Stomach (tissue), 9 donors: ENCODE measurements around the gene SPEN. TPM values are rescaled to one million over a fixed set of nuclear protein-coding genes. Genes with fewer than 3 reads are reported as not detected.

Experiments
- DNase-seq, 2 donors: peaks; one replicate each; pipeline versions ENCODE4 v3.0.0 to v3.0.0-alpha.2; 2013 to 2019
- H3K27ac ChIP-seq, 5 donors: fragments of 200-600 bp in 4 of 5; sonication (generic) in 4 of 5; one replicate each; pipeline ENCODE4 v1.5.1; 2013 to 2019; ENCODE audit warnings: mild to moderate bottlenecking in 1 of 5, moderate library complexity in 1 of 5
- H3K27me3 ChIP-seq, 3 donors: fragments of 200-600 bp; sonication (generic); one replicate each; pipeline ENCODE4 v1.5.1; 2017 to 2019; ENCODE audit warnings: mixed run types in 1 of 3
- H3K36me3 ChIP-seq, 4 donors: fragments of 200-600 bp; sonication (generic); 1 replicate in 3 of 4; 2 replicates in 1 of 4; pipeline ENCODE4 v1.5.1; 2016 to 2019
- H3K4me1 ChIP-seq, 4 donors: fragments of 200-600 bp; sonication (generic); one replicate each; pipeline ENCODE4 v1.5.1; 2016 to 2019
- H3K4me3 ChIP-seq, 4 donors: fragments of 200-600 bp; sonication (generic) in 3 of 4; one replicate each; pipeline ENCODE4 v1.5.1; 2016 to 2019; ENCODE audit warnings: mild to moderate bottlenecking in 1 of 4
- H3K9me3 ChIP-seq, 4 donors: fragments of 200-600 bp; sonication (generic); one replicate each; pipeline ENCODE4 v1.5.1; 2016 to 2019
- CTCF ChIP-seq, 7 experiments: fragments of 450-650 bp in 4 of 7; fragments of 200-600 bp in 3 of 7; sonication (generic) in 3 of 7; IDR thresholded peaks; one replicate each; pipeline ENCODE4 v1.5.1; 2016 to 2019; ENCODE audit warnings: antibody characterized with exemption in 7 of 7, control low read depth in 2 of 7, mild to moderate bottlenecking in 1 of 7
- EP300 ChIP-seq: sonication (generic); formaldehyde crosslinking; IDR thresholded peaks from one replicate; pipeline ENCODE4 v1.6.1; 2017; ENCODE audit warnings: antibody characterized with exemption
- POLR2A ChIP-seq, 4 donors: fragments of 450-650 bp; IDR thresholded peaks; one replicate each; pipeline ENCODE4 v1.6.1; 2016; ENCODE audit warnings: antibody characterized with exemption in 4 of 4, control low read depth in 2 of 4, mild to moderate bottlenecking in 1 of 4, moderate library complexity in 1 of 4
- POLR2AphosphoS5 ChIP-seq, 3 donors: sonication (generic); formaldehyde crosslinking; IDR thresholded peaks; one replicate each; pipeline ENCODE4 v1.6.1; 2016; ENCODE audit warnings: antibody characterized with exemption in 3 of 3
- WGBS, 5 donors: extraction: QIAGEN DNeasy Blood & Tissue Kit in 3 of 5; methylation state at CpG; one replicate each; pipeline versions ENCODE4 v1.1.5 to v1.1.7; 2013 to 2018; 5-methylcytosine and 5-hydroxymethylcytosine counted together
- intact Hi-C: fragments of 100-400 bp; cut with DNase I; formaldehyde crosslinking; loops from one replicate; pipeline ENCODE4 v1.15.1; 2023; ENCODE audit warnings: low total_unique reads
- polyA plus RNA-seq, 3 donors: library from polyadenylated mRNA; stranded (reverse); fragments of 200-250 nt; gene quantifications; one replicate each; pipeline ENCODE4 v1.2.3, GENCODE V29; 2013
- total RNA-seq, 5 donors: library from RNA; depleted of rRNA; stranded (reverse); fragments of >200 nt; gene quantifications; one replicate each; pipeline versions ENCODE4 v1.1.0 to v1.2.3, GENCODE V29; 2014 to 2016
- donor health status: healthy with polysubstance abuse.
- donor health status: Bipolar disorder and iron deficiency.
- donor health status: healthy.

SPEN gene
- total and polyA plus RNA-seq, 8 donors = 5.6 to 114 (median 28.8) TPM

- Histone ChIP-seq H3K27me3 (no peaks in the 10 kb centered on the region), H3K4me3 (peak overlapping the region in 1 of 4 donors; percentile 15), H3K4me1 (peaks cover 0 to 25% (median 7%) of the 10 kb centered on the region in 4 donors), H3K27ac (peak overlapping the region in 2 of 5 donors; percentile 1 to 33), H3K9me3 (no peaks in the 10 kb centered on the region), H3K36me3 (peaks cover 33 to 97% (median 94%) of the 10 kb centered on the region in 4 donors)
- TF ChIP-seq POLR2A (IDR thresholded peaks at IDR 0.05) (no peak), POLR2AphosphoS5 (IDR thresholded peaks at IDR 0.05) (no peak), EP300 (no peak), CTCF (IDR thresholded peaks at IDR 0.05) (no peak)
- intact Hi-C loops = no loop called here
- DNase-seq = no peak
- 55 to 76% (median 69%) methylated on average over 4 of the region's 4 CpGs for WGBS, 5 donors
These were observed 68.5 kb downstream of the SPEN start for GRCh38 chr1:15915991-15916390.

GRCh38 chr1:15916417-15916816 is 68.9 kb downstream of the SPEN start:
- TF ChIP-seq CTCF (IDR thresholded peaks at IDR 0.05) (no peak), POLR2A (IDR thresholded peaks at IDR 0.05) (no peak), POLR2AphosphoS5 (IDR thresholded peaks at IDR 0.05) (no peak), EP300 (no peak)
- H3K27me3 ChIP-seq = no peaks in the 10 kb centered on the region
- no peaks in the 10 kb centered on the region for H3K9me3 ChIP-seq
- H3K4me1 ChIP-seq = peaks cover 0 to 25% (median 7%) of the 10 kb centered on the region in 4 donors
- no peak overlapping the region for H3K4me3 ChIP-seq
- H3K27ac ChIP-seq = peak overlapping the region in 2 of 5 donors; percentile 1 to 33
- no peak for DNase-seq
- H3K36me3 ChIP-seq = peaks cover 34 to 97% (median 94%) of the 10 kb centered on the region in 4 donors
- intact Hi-C loops = no loop called here
- WGBS, 5 donors = 75 to 83% (median 79%) methylated on average over 4 of the region's 4 CpGs

GRCh38 chr1:15916916-15917315 is 69.4 kb downstream of the SPEN start:
- peaks cover 0 to 25% (median 5%) of the 10 kb centered on the region in 4 donors for H3K4me1 ChIP-seq
- no peak for TF ChIP-seq POLR2AphosphoS5 (IDR thresholded peaks at IDR 0.05)
- TF ChIP-seq CTCF (IDR thresholded peaks at IDR 0.05) = no peak
- no peak for TF ChIP-seq POLR2A (IDR thresholded peaks at IDR 0.05)
- TF ChIP-seq EP300 = no peak
- H3K4me3 ChIP-seq = no peak overlapping the region
- no peaks in the 10 kb centered on the region for H3K27me3 ChIP-seq
- 64 to 89% (median 84%) methylated on average over 7 of the region's 7 CpGs for WGBS, 5 donors
- H3K27ac ChIP-seq = peak overlapping the region in 1 of 5 donors; percentile 1
- H3K36me3 ChIP-seq = peaks cover 33 to 97% (median 94%) of the 10 kb centered on the region in 4 donors
- no peaks in the 10 kb centered on the region for H3K9me3 ChIP-seq
- DNase-seq = no peak
- intact Hi-C loops = no loop called here

- TF ChIP-seq POLR2AphosphoS5 (IDR thresholded peaks at IDR 0.05) = no peak
- no peak for TF ChIP-seq EP300
- no peak for TF ChIP-seq CTCF (IDR thresholded peaks at IDR 0.05)
- no peak for TF ChIP-seq POLR2A (IDR thresholded peaks at IDR 0.05)
- 75 to 82% (median 78%) methylated on average over 11 of the region's 11 CpGs for WGBS, 5 donors
- DNase-seq = no peak
- Histone ChIP-seq H3K27me3 (no peaks in the 10 kb centered on the region), H3K27ac (no peak overlapping the region), H3K36me3 (peaks cover 27 to 97% (median 95%) of the 10 kb centered on the region in 4 donors), H3K4me1 (peaks cover 0 to 25% (median 7%) of the 10 kb centered on the region in 4 donors), H3K9me3 (no peaks in the 10 kb centered on the region), H3K4me3 (no peak overlapping the region)
- intact Hi-C loops = no loop called here
These were observed 71.6 kb downstream of the SPEN start for GRCh38 chr1:15918962-15919715.
